Measurements from ENCODE around the gene ZNF780B. TPM values are rescaled to one million over a fixed set of nuclear protein-coding genes. Genes with fewer than 3 reads are reported as not detected.

ZNF780B gene
- total and polyA plus RNA-seq, 7 experiments from 2014 or later = 12.0 to 85.2 (median 23.9) TPM

DNA sequence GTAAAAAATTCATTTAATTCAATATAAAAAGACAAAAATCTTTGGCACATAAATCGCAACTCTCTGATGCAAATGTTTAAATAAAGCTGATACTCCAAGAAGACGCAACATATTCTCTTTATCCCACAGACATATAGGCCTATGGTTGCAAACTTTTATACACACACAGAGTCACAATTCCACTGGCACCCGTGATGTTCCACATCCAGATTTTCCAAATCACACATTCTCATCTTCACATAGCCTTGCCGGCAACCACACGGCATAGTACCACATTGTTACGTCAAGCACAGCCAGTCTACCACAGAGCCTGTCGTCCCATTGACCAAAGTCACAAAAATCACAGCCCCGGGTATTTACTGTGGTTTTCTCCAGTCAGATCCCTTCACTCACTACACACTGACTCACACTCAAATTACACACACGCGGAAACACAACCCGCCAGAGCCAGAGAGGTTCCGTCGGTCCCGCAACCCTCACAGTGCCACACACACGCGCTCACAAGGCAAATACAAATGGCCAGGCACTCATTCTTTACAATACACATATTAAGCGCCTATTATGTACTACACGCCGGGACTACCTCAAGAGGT is 59.7 kb downstream of the ZNF780B start:
- ATAC-seq = peak; percentile 53
- H3K27me3 ChIP-seq (ENCODE audit: control insufficient read depth in 2 of 2, insufficient read depth in 2 of 2, low read length in 2 of 2) = no peaks in the 10 kb centered on the region
- peaks cover 0 to 24% (median 6%) of the 10 kb centered on the region in 11 donors for H3K9me3 Mint-ChIP-seq
- H3K27ac ChIP-seq (ENCODE audit: low read depth, low read length) = peak overlapping the region; percentile 85
- H3K4me3 Mint-ChIP-seq = peak overlapping the region; percentile 87 to 100 (median 95)
- peaks cover 4 to 47% (median 17%) of the 10 kb centered on the region in 5 donors for H3K36me3 Mint-ChIP-seq
- peak in 1 of 9 donors; percentile 46 for DNase-seq
- peaks cover 10 to 15% of the 10 kb centered on the region in 2 donors for H3K4me1 ChIP-seq (ENCODE audit: control insufficient read depth in 2 of 2, insufficient read depth in 2 of 2, low read length in 2 of 2)
- H3K4me1 Mint-ChIP-seq = peaks cover 20 to 62% (median 47%) of the 10 kb centered on the region in 7 donors
- H3K9me3 ChIP-seq (ENCODE audit: control insufficient read depth in 2 of 3, low read length in 3 of 3) = peaks cover 0 to 16% (median 0%) of the 10 kb centered on the region in 3 experiments
- peak overlapping the region; percentile 91 for H3K4me3 ChIP-seq (ENCODE audit: low read length)
- no peaks in the 10 kb centered on the region for H3K36me3 ChIP-seq (ENCODE audit: control insufficient read depth in 2 of 3, insufficient read depth in 3 of 3, low read length in 3 of 3)
- ChIA-PET POLR2A (interaction anchor here (0.6 to 3.0 kb wide), 13 partner anchors 10 to 163 kb away, joined by 3 to 28 read pairs (median 4); partner anchors contain the start of genes DYRK1B, PSMC4, ZNF780A and ZNF780B), CTCF (interaction anchor here (0.6 kb wide), 1 partner anchor 985 kb away, joined by 3 read pairs; no protein-coding TSS in a partner anchor)
- peak overlapping the region; percentile 84 to 100 (median 95) for H3K27ac Mint-ChIP-seq
- intact Hi-C loops (cut with micrococcal nuclease) = loop anchor here (1.0 to 2.0 kb wide), 8 partner anchors 25 to 288 kb away; partner anchors contain the start of genes AKT2 (in 1 of the 2), DYRK1B (in 1 of the 2), FBL (in 1 of the 2) and PSMC4 (in 1 of the 2)
- H3K27me3 Mint-ChIP-seq = no peaks in the 10 kb centered on the region

DNA sequence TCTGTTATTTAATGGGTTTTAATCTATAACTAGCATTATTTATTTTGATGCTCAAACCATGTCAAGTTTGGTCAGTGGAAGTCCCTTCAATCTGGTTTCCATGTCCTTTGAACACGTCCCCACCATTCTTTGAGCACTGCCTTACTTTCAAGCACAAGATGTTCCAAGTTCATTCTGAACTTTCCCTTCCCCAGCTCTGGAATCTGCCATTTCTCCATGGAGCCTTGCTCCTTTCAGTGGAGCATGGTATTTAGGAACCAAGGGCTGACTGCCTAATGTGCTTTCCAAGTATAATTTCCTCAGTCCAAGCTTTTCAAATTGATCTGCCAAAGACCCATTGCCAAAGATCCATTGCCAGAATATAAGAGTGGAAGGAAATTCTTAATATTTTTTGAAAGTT is 60.2 kb downstream of the ZNF780B start:
- peaks cover 20 to 67% (median 52%) of the 10 kb centered on the region in 7 donors for H3K4me1 Mint-ChIP-seq
- POLR2A ChIA-PET = interaction anchor here (0.7 to 3.0 kb wide), 8 partner anchors 10 to 162 kb away, joined by 3 to 28 read pairs (median 7); partner anchors contain the start of genes DYRK1B, PSMC4, ZNF780A and ZNF780B

DNA sequence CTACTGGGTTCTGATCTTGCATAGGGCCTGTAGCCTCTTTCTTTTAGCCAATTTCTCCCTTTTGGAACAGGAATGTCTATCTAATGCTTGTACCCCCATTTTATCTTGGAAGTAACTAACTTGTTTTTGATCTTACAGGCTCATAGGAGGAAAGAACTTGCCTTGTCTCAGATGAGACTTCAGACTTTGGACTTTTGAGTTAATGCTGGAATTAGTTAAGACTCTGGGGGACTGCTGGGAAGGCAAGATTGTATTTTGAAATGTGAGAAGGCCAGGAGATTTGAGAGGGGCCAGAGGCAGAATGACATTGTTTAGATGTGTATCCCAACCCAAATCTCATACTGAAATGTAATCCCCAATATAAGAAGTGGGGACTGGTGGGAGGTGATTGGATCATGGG is 61.7 kb downstream of the ZNF780B start:
- Histone ChIP-seq H3K27ac (ENCODE audit: low read depth, low read length) (no peak overlapping the region), H3K4me3 (ENCODE audit: low read length) (no peak overlapping the region), H3K36me3 (ENCODE audit: control insufficient read depth in 2 of 3, insufficient read depth in 3 of 3, low read length in 3 of 3) (no peaks in the 10 kb centered on the region), H3K27me3 (ENCODE audit: control insufficient read depth in 2 of 2, insufficient read depth in 2 of 2, low read length in 2 of 2) (no peaks in the 10 kb centered on the region), H3K9me3 (ENCODE audit: control insufficient read depth in 2 of 3, low read length in 3 of 3) (peaks cover 0 to 16% (median 0%) of the 10 kb centered on the region in 3 experiments), H3K4me1 (ENCODE audit: control insufficient read depth in 2 of 2, insufficient read depth in 2 of 2, low read length in 2 of 2) (peaks cover 10 to 17% of the 10 kb centered on the region in 2 donors)
- DNase-seq (no peak), ATAC-seq (no peak)
- peaks cover 20 to 80% (median 66%) of the 10 kb centered on the region in 7 donors for H3K4me1 Mint-ChIP-seq
- H3K36me3 Mint-ChIP-seq = peaks cover 4 to 52% (median 17%) of the 10 kb centered on the region in 5 donors
- peak overlapping the region in 6 of 10 donors; percentile 10 to 39 (median 14) for H3K4me3 Mint-ChIP-seq
- intact Hi-C loops (cut with micrococcal nuclease) = no loop called here
- H3K9me3 Mint-ChIP-seq = peaks cover 0 to 24% (median 6%) of the 10 kb centered on the region in 11 donors
- CTCF ChIA-PET = no interaction called here
- H3K27me3 Mint-ChIP-seq = no peaks in the 10 kb centered on the region
- H3K27ac Mint-ChIP-seq = peak overlapping the region in 1 of 9 donors; percentile 28
- POLR2A ChIA-PET = no interaction called here

More for the DNA sequence above, 60.2 kb downstream of the ZNF780B start:
- ATAC-seq (no peak), DNase-seq (no peak)
- CTCF ChIA-PET = no interaction called here
- no peak overlapping the region for H3K27ac ChIP-seq (ENCODE audit: low read depth, low read length)
- H3K27ac Mint-ChIP-seq = peak overlapping the region in 6 of 9 donors; percentile 50 to 100 (median 81)
- H3K36me3 Mint-ChIP-seq = peaks cover 4 to 47% (median 17%) of the 10 kb centered on the region in 5 donors
- H3K9me3 Mint-ChIP-seq = peaks cover 0 to 24% (median 6%) of the 10 kb centered on the region in 11 donors
- no peak overlapping the region for H3K4me3 ChIP-seq (ENCODE audit: low read length)
- H3K9me3 ChIP-seq (ENCODE audit: control insufficient read depth in 2 of 3, low read length in 3 of 3) = peaks cover 0 to 16% (median 0%) of the 10 kb centered on the region in 3 experiments
- H3K4me1 ChIP-seq (ENCODE audit: control insufficient read depth in 2 of 2, insufficient read depth in 2 of 2, low read length in 2 of 2) = peaks cover 10 to 17% of the 10 kb centered on the region in 2 donors
- H3K36me3 ChIP-seq (ENCODE audit: control insufficient read depth in 2 of 3, insufficient read depth in 3 of 3, low read length in 3 of 3) = no peaks in the 10 kb centered on the region
- H3K27me3 ChIP-seq (ENCODE audit: control insufficient read depth in 2 of 2, insufficient read depth in 2 of 2, low read length in 2 of 2) = no peaks in the 10 kb centered on the region
- intact Hi-C loops (cut with micrococcal nuclease) = loop anchor here (1.0 to 2.0 kb wide), 8 partner anchors 24 to 289 kb away; partner anchors contain the start of genes AKT2 (in 1 of the 2), DYRK1B (in 1 of the 2), FBL (in 1 of the 2) and PSMC4 (in 1 of the 2)
- peak overlapping the region; percentile 68 to 100 (median 92) for H3K4me3 Mint-ChIP-seq
- no peaks in the 10 kb centered on the region for H3K27me3 Mint-ChIP-seq

DNA sequence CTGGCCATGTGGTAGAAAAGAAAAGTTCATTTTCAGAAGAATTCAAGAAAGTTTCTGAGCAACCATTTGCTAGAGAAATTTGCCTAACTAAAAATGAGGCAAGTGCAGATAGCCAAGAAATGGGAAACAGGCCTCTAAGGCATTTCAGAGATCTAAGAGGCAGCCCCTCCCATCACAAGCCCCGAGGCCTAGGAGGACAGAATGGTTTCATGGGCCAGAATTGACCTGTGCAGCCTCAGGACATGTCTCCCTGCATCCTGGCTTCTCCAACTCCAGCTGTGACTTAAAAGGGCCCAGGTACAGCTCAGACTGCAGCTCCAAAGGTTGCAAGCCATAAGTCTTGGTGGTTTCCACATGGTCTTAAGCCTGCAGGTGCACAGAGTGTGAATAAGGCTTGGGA is 62.4 kb downstream of the ZNF780B start:
- H3K9me3 ChIP-seq (ENCODE audit: control insufficient read depth in 2 of 3, low read length in 3 of 3) = peaks cover 0 to 16% (median 0%) of the 10 kb centered on the region in 3 experiments
- H3K9me3 Mint-ChIP-seq = peaks cover 0 to 24% (median 6%) of the 10 kb centered on the region in 11 donors
- ATAC-seq (no peak), DNase-seq (no peak)
- peaks cover 4 to 55% (median 21%) of the 10 kb centered on the region in 5 donors for H3K36me3 Mint-ChIP-seq
- ChIA-PET POLR2A (no interaction called here), CTCF (interaction anchor here (0.7 kb wide), 2 partner anchors 9 to 23 kb away, joined by 3 to 4 read pairs; partner anchors contain the start of gene PSMC4)
- H3K4me3 Mint-ChIP-seq = peak overlapping the region in 2 of 10 donors; percentile 11 to 51
- H3K4me1 ChIP-seq (ENCODE audit: control insufficient read depth in 2 of 2, insufficient read depth in 2 of 2, low read length in 2 of 2) = peaks cover 10 to 17% of the 10 kb centered on the region in 2 donors
- H3K27ac Mint-ChIP-seq = peak overlapping the region in 1 of 9 donors; percentile 19
- intact Hi-C loops (cut with micrococcal nuclease) = no loop called here
- no peak overlapping the region for H3K4me3 ChIP-seq (ENCODE audit: low read length)
- H3K27ac ChIP-seq (ENCODE audit: low read depth, low read length) = no peak overlapping the region
- H3K27me3 Mint-ChIP-seq = no peaks in the 10 kb centered on the region
- H3K27me3 ChIP-seq (ENCODE audit: control insufficient read depth in 2 of 2, insufficient read depth in 2 of 2, low read length in 2 of 2) = no peaks in the 10 kb centered on the region
- H3K4me1 Mint-ChIP-seq = peaks cover 23 to 85% (median 70%) of the 10 kb centered on the region in 7 donors
- H3K36me3 ChIP-seq (ENCODE audit: control insufficient read depth in 2 of 3, insufficient read depth in 3 of 3, low read length in 3 of 3) = no peaks in the 10 kb centered on the region

DNA sequence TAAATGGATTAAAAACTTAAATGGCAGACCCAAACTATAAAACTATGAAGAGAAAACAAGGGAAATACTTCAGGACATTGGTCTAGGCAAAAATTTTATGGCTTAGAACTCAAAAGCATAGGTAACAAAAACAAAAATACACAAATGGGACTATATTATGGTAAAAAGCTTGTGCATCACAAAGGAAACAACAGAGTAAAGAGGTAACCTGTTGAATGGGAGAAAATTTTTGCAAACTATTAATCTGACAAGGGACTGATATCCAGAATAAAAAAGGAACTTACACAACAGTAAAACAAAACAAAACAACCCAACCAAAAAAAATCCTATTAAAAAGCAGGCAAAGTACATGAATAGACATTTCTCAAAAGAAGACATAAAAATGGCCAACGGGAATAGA is 68.4 kb downstream of the ZNF780B start:
- Histone ChIP-seq H3K27ac (ENCODE audit: low read depth, low read length) (no peak overlapping the region), H3K9me3 (ENCODE audit: control insufficient read depth in 2 of 3, low read length in 3 of 3) (peaks cover 4 to 12% (median 7%) of the 10 kb centered on the region in 3 experiments), H3K4me1 (ENCODE audit: control insufficient read depth in 2 of 2, insufficient read depth in 2 of 2, low read length in 2 of 2) (peaks cover 0 to 4% of the 10 kb centered on the region in 2 donors), H3K4me3 (ENCODE audit: low read length) (no peak overlapping the region), H3K36me3 (ENCODE audit: control insufficient read depth in 2 of 3, insufficient read depth in 3 of 3, low read length in 3 of 3) (peaks cover 0 to 9% (median 0%) of the 10 kb centered on the region in 3 experiments), H3K27me3 (ENCODE audit: control insufficient read depth in 2 of 2, insufficient read depth in 2 of 2, low read length in 2 of 2) (no peaks in the 10 kb centered on the region)
- CTCF ChIA-PET = no interaction called here
- POLR2A ChIA-PET = interaction anchor here (1.2 kb wide), 1 partner anchor 17 kb away, joined by 3 read pairs; no protein-coding TSS in a partner anchor
- Mint-ChIP-seq H3K36me3 (peaks cover 19 to 62% (median 49%) of the 10 kb centered on the region in 5 donors), H3K9me3 (peaks cover 4 to 51% (median 31%) of the 10 kb centered on the region in 11 donors), H3K27ac (no peak overlapping the region), H3K4me3 (no peak overlapping the region), H3K27me3 (no peaks in the 10 kb centered on the region), H3K4me1 (peaks cover 5 to 57% (median 45%) of the 10 kb centered on the region in 7 donors)
- DNase-seq (no peak), ATAC-seq (no peak)
- intact Hi-C loops (cut with micrococcal nuclease) = no loop called here

DNA sequence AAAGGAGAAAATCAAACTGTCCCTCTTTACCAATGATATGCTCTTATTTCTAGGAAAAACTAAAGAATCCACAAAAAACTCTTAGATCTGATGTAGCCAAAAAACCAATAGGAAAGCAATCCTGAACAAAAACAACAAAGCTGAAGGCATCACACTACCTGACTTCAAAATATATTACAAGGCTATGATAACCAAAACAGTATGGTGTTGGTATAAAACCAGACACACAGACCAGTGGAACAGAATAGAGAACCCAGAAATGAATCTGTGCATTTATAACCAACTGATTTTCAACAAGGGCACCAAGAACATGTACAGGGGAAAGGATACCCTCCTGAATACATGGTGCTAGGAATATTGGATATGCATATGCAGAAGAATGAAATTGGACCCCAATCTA is 68.9 kb downstream of the ZNF780B start:
- intact Hi-C loops (cut with micrococcal nuclease) = no loop called here
- Mint-ChIP-seq H3K27me3 (no peaks in the 10 kb centered on the region), H3K36me3 (peaks cover 19 to 60% (median 51%) of the 10 kb centered on the region in 5 donors), H3K4me3 (no peak overlapping the region), H3K27ac (no peak overlapping the region), H3K4me1 (peaks cover 5 to 52% (median 41%) of the 10 kb centered on the region in 7 donors), H3K9me3 (peaks cover 4 to 51% (median 31%) of the 10 kb centered on the region in 11 donors)
- Histone ChIP-seq H3K9me3 (ENCODE audit: control insufficient read depth in 2 of 3, low read length in 3 of 3) (peaks cover 4 to 12% (median 7%) of the 10 kb centered on the region in 3 experiments), H3K27me3 (ENCODE audit: control insufficient read depth in 2 of 2, insufficient read depth in 2 of 2, low read length in 2 of 2) (no peaks in the 10 kb centered on the region), H3K36me3 (ENCODE audit: control insufficient read depth in 2 of 3, insufficient read depth in 3 of 3, low read length in 3 of 3) (peaks cover 0 to 9% (median 0%) of the 10 kb centered on the region in 3 experiments), H3K27ac (ENCODE audit: low read depth, low read length) (no peak overlapping the region), H3K4me3 (ENCODE audit: low read length) (no peak overlapping the region), H3K4me1 (ENCODE audit: control insufficient read depth in 2 of 2, insufficient read depth in 2 of 2, low read length in 2 of 2) (peaks cover 0 to 4% of the 10 kb centered on the region in 2 donors)
- POLR2A ChIA-PET = interaction anchor here (1.2 kb wide), 1 partner anchor 17 kb away, joined by 3 read pairs; no protein-coding TSS in a partner anchor
- DNase-seq = no peak
- no peak for ATAC-seq
- CTCF ChIA-PET = no interaction called here
